Stomach smooth muscle (tissue), 2 donors: ENCODE results near the gene APOBEC3C.
"Not testable (repeated sequence)": the region's sequence is repeated elsewhere in the genome, so short reads cannot be mapped to it uniquely, and the experiment has no call there.

Experiments
- H3K27ac ChIP-seq: one replicate; pipeline ENCODE4 v1.7.0; 2013; ENCODE audit warnings: mild to moderate bottlenecking, low read length, inconsistent platforms
- H3K27me3 ChIP-seq, 2 donors: one replicate each; pipeline ENCODE4 v1.7.0; 2013; ENCODE audit warnings: low read length in 2 of 2; ENCODE audit not compliant: insufficient read depth in 2 of 2, control insufficient read depth in 1 of 2
- H3K36me3 ChIP-seq, 2 donors: one replicate each; pipeline ENCODE4 v1.7.0; 2013; ENCODE audit warnings: low read length in 2 of 2; ENCODE audit not compliant: control insufficient read depth in 2 of 2, insufficient read depth in 2 of 2
- H3K4me1 ChIP-seq: one replicate; pipeline ENCODE4 v1.7.0; 2013; ENCODE audit warnings: low read length; ENCODE audit not compliant: control insufficient read depth, insufficient read depth
- H3K4me3 ChIP-seq, 2 donors: one replicate each; pipeline ENCODE4 v1.7.0; 2013; ENCODE audit warnings: low read length in 2 of 2
- H3K9ac ChIP-seq, 2 donors: one replicate each; pipeline ENCODE4 v1.7.0; 2013; ENCODE audit warnings: low read length in 2 of 2, mild to moderate bottlenecking in 1 of 2
- H3K9me3 ChIP-seq, 2 donors: one replicate each; pipeline ENCODE4 v1.7.0; 2013; ENCODE audit warnings: low read length in 2 of 2; ENCODE audit not compliant: control insufficient read depth in 2 of 2
- donor health status: healthy.
- donor health status: Pancreatic carcinoma.

APOBEC3C gene

DNA sequence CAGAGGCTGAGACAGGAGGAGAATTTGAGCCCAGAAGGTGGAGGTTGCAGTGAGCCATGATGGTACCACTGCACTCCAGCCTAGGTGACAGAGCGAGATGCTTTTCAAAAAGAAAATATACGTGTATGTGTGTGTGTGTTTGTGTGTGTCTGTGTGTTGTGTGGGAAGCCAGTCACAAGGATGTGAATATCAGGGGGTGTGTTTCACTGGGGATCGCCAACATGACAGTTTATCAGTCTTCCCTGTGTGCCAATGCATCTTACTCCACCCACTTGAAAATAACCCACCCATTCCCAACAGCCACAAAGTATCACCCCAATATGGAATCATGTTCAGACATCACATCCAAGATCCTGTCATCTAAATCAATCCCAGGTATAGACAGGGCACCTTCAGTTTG lies 42.3 kb upstream of the APOBEC3C start:
- no peak overlapping the region for H3K4me3 ChIP-seq
- H3K4me1 ChIP-seq = no peaks in the 10 kb centered on the region
- no peaks in the 10 kb centered on the region for H3K9me3 ChIP-seq
- H3K27me3 ChIP-seq = peaks cover 0 to 4% of the 10 kb centered on the region in 2 donors
- H3K27ac ChIP-seq = no peak overlapping the region
- H3K9ac ChIP-seq = no peak overlapping the region
- H3K36me3 ChIP-seq = no peaks in the 10 kb centered on the region

DNA sequence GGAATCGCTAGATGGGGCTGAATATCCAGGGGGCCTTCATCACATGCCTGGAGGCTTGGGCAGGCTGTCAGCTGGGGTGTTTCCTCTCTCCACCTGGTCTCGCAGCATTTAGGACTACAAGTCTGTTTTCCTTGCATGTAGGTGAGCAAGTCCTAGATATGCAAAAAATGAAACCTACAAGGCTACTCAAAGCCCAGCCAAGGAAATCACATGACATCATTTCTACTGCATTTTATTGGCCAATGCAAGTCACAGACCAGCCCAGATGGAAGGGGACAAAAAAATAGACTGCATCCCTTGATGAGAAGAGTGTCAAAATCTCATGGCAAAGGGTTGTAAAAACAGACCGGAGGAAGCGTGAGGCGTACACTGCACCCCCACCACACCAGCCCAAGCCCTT lies 41.5 kb upstream of the APOBEC3C start:
- Histone ChIP-seq H3K9ac (no peak overlapping the region), H3K36me3 (no peaks in the 10 kb centered on the region), H3K4me1 (no peaks in the 10 kb centered on the region), H3K27me3 (peaks cover 0 to 2% of the 10 kb centered on the region in 2 donors), H3K27ac (no peak overlapping the region), H3K9me3 (no peaks in the 10 kb centered on the region), H3K4me3 (no peak overlapping the region)

DNA sequence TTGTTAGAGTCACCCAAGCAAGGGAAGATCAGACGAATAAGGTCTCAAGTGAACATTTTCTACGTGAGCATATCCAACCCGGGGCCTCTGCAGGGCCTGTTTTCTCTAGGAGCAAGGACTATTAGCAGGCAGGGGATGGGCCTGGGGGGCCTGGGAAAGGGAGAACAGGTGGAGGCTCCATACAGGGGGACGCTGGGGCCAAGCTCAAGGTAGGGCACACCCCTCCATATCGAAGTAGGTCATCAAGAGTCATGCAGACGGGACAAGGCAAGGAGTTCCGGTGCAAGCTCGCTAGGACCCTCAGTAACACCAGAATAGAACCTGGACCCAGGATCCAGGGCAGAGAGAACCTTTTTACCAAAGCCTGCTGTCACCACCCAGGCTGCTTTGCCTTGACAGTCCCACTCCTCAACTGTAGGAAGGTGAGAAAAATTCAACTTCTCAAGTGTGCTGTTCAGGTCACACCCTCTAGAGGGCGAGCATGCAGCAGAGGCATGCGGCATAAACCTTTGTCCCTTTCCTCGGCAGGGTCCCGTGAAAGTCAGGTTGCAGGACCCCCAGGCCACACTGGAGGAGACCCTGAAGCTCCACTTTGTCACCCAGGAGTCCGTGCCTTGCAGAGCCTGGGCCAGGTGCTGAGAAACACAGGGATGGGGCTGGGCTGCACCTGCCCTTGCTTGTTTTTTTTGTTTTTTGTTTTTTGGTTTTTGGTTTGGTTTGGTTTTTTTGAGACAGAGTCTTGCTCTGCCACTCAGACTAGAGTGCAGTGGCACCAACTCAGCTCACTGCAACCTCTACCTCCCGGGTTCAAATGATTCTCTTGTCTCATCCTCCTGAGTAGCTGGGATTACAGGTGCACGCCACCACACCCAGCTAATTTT lies 40.5 kb upstream of the APOBEC3C start:
- peaks cover 0 to 2% of the 10 kb centered on the region in 2 donors for H3K27me3 ChIP-seq
- H3K9ac ChIP-seq = no peak overlapping the region
- H3K27ac ChIP-seq = no peak overlapping the region
- H3K36me3 ChIP-seq = no peaks in the 10 kb centered on the region
- no peaks in the 10 kb centered on the region for H3K4me1 ChIP-seq
- H3K4me3 ChIP-seq = no peak overlapping the region
- no peaks in the 10 kb centered on the region for H3K9me3 ChIP-seq

DNA sequence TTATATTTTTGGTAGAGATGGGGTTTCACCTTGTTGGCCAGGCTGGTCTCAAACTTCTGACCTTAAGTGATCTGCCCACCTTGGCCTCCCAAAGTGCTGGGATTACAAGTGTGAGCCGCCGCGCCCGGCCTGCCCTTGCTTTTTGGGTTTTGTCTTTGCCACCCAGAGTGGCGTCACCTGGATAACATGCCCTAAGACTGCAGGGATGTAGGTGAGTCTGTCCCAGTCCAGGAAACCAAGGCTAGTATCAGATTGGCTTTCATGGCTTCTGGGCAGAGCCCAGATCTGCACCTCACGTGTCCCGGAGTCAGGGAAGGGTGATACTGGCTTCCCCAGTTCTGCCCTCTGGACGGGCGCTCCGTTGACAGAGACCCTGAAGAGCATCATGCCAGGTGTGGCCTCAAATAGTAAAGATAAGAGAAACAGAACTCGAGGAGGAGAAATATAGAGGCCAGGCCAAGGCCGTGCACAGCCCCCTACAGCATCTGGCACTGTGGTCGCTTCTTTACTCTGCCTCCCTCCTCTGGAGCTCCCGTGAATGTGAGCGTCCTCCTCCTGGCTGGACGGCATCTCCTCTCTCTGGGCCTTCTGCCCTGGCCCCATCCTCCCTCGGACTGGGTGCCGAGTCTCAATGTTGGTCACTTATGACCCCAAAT lies 39.8 kb upstream of the APOBEC3C start:
- H3K27ac ChIP-seq = no peak overlapping the region

DNA sequence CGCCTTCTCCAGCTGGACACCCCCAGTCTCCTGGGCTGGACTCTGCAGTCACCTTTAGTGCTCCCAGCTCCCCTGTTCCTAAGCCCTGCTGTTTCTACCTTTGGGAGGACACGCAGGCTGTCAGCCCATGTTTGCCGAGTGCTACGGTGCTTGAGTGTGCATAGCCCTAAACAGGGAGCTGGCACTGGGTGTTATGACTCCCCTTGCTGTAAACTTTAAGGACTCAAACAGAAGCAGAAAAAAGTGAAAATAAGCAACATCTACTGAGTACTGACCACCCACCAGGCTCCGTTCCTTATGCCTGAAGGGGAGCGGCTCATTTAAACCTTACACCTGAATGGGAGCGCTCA lies 39.3 kb upstream of the APOBEC3C start:
- H3K4me3 ChIP-seq = no peak overlapping the region
- no peak overlapping the region for H3K27ac ChIP-seq
- H3K9me3 ChIP-seq = no peaks in the 10 kb centered on the region
- H3K36me3 ChIP-seq = no peaks in the 10 kb centered on the region
- peaks cover 0 to 2% of the 10 kb centered on the region in 2 donors for H3K27me3 ChIP-seq
- H3K4me1 ChIP-seq = no peaks in the 10 kb centered on the region
- H3K9ac ChIP-seq = no peak overlapping the region

More for the DNA sequence above, 39.8 kb upstream of the APOBEC3C start:
- H3K4me1 ChIP-seq = no peaks in the 10 kb centered on the region
- no peaks in the 10 kb centered on the region for H3K9me3 ChIP-seq
- no peaks in the 10 kb centered on the region for H3K36me3 ChIP-seq
- no peak overlapping the region for H3K9ac ChIP-seq
- peaks cover 0 to 2% of the 10 kb centered on the region in 2 donors for H3K27me3 ChIP-seq
- H3K4me3 ChIP-seq = no peak overlapping the region

DNA sequence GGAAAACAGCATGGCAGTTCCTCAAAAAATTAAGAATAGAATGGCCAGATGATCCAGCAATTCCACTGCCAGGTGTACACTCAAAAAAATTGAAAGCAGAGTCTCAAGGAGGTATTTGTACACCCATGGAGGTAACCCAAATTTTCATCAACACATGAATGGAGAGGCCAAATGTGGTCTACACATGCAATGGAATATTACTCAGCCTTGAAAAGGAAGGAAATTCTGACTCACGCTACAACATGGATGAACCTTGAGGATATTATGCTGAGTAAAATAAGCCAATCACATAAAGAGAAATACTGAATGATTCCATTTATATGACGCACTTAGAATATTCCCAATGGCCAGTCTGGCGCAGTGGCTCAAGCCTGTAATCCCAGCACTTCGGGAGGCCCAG lies 36.8 kb upstream of the APOBEC3C start:
- H3K36me3 ChIP-seq, H3K9me3 ChIP-seq, H3K4me3 ChIP-seq, H3K27ac ChIP-seq, H3K27me3 ChIP-seq, H3K9ac ChIP-seq: not testable (repeated sequence)
- peaks cover 11% of the 10 kb centered on the region for H3K4me1 ChIP-seq

DNA sequence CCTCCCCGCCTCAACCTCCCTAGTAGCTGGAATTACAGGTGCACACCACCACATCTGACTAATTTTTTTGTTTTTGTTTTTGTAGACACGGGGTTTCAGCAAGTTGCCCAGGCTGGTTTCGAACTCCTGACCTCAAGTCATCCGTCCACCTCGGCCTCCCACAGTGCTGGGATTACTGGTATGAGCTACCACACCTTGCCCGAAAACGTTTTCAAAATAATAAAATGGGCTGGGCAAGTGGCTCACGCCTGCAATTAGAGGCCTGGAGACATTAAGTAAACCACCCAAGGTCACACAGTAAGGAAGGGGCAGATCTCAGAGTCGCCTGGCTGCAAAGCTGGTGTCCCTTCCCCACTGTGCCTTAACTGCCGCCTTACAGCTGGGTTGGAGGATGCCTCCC lies 33.5 kb upstream of the APOBEC3C start:
- H3K27ac ChIP-seq, H3K36me3 ChIP-seq, H3K9ac ChIP-seq, H3K27me3 ChIP-seq, H3K4me3 ChIP-seq, H3K9me3 ChIP-seq: not testable (repeated sequence)
- H3K4me1 ChIP-seq = peaks cover 15% of the 10 kb centered on the region

DNA sequence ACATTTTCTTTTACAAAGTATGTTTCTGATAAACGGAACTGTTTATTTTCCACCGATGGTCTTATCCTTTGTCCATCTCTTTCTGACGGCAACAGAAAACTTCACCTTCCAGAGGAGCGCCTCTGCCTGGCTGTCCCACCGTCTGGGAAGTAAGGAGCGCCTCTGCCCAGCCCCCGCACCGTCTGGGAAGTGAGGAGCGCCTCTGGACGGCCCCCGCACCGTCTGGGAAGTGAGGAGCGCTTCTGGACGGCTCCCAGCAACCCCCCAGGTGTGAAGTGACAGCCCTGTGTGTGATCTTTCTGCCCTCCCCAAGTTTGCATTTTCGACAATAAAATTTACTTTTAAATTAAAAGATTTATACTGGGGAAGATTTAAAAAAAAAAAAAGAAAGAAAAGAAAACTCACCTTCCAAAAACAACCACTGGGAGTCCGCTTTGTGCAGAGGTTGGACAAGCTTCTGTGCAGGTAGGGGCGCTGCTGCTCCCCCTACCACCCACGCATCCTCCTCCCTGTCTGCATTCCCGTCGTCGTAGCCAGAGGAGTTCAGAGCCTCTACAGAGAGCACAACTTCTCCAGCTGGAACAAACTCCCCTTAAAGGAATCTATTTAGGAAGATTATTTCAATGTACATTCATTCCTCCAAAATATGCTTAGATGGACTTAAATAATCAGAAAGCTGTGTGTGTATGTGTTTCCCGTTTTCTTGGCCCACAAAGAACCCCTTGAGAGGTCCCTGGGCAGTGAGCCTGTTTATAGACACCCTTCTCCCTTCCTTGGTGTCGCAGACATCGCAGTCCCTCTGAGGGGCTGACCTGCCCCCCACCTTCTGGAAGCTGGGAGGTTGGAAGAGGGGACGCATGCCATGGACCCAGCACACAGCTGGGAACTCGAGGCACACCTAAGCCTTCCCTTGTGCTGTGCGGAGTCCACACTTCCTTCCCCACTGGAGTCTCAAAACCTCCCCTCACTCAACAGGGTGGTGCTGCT lies 32.8 kb upstream of the APOBEC3C start:
- H3K9ac ChIP-seq = peak overlapping the region; percentile 16 to 42
- no peaks in the 10 kb centered on the region for H3K36me3 ChIP-seq
- H3K27ac ChIP-seq = peak overlapping the region; percentile 24
- H3K9me3 ChIP-seq = no peaks in the 10 kb centered on the region
- H3K4me1 ChIP-seq = peaks cover 15% of the 10 kb centered on the region
- H3K27me3 ChIP-seq = no peaks in the 10 kb centered on the region
- H3K4me3 ChIP-seq = peak overlapping the region; percentile 74 to 76

DNA sequence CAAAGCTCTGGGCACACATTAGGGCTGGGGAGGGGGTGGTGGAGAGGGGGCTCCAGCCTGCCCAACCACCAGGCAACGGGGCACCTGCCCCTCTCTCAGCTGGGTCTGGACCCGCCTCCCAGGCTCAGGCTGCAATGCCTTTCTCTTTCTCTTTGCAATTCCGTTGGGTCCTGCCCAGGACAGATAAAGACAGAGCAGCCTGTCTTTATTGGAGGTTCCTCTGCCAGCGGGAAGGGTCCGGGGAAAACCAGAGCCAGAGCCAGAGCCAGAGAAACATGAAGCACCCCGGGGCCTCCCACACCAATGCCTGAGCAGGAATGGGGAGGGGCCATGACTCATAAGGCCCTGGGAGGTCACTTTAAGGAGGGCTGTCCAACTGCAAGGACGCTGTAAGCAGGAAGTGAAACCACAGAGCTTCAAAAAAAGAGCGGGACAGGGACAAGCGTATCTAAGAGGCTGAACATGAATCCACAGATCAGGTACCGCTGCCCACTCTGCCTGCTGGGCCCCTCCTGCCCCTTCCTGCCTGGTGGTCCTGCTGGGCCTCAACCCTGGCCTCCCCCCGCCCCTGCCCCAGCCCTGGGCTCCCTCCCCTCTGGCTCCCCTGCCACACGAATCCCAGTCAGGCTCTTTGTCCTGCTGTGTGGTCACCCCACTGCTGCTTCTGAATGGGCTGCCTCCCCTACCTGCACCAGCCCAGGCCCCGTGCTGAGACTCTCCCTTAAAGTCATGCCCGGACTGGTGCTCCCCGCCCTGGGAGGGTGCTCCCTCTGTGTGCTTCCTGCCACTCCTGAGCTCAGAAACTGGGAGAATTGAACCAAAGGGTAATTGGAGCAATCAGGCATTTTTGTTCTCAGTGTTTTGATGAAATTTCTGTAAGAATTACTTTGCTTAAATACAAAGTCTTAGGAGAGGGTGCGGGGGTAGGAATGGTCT lies 31.8 kb upstream of the APOBEC3C start, which contains the start of gene APOBEC3B:
Gene APOBEC3B (plus strand): TSS at position 356 of the 936 bp plus-strand sequence. CDS start 107 bp downstream, at position 463.
- Histone ChIP-seq H3K9ac (peak within 1 kb of the TSS; percentile 16 to 42), H3K36me3 (no peaks in the 10 kb centered on the region), H3K27me3 (no peaks in the 10 kb centered on the region), H3K4me3 (peak within 1 kb of the TSS; percentile 74 to 76), H3K27ac (peak within 1 kb of the TSS; percentile 24), H3K4me1 (peaks cover 15% of the 10 kb centered on the region), H3K9me3 (no peaks in the 10 kb centered on the region)
